Measurements from ENCODE around the gene SUSD3. TPM values are rescaled to one million over a fixed set of nuclear protein-coding genes. Genes with fewer than 3 reads are reported as not detected.

SUSD3 gene
- total RNA-seq, 1 donor from 2014 or later = 0.26 TPM

- FAIRE-seq (no peak), DNase-seq (ENCODE audit: low read depth) (no peak)
- no peaks in the 10 kb centered on the region for H3K36me3 ChIP-seq (ENCODE audit: control insufficient read depth, insufficient read depth, low read length)
- no peak for TF ChIP-seq CTCF (IDR thresholded peaks at IDR 0.05; ENCODE audit: insufficient read depth, low read length, severe bottlenecking)
- no peak overlapping the region for H3K4me3 ChIP-seq (ENCODE audit: low read depth, low read length)
- H3K27me3 ChIP-seq (ENCODE audit: control insufficient read depth, insufficient read depth, low read length) = no peaks in the 10 kb centered on the region
Measured at GRCh38 chr9:93087971-93088655, 29.6 kb downstream of the SUSD3 start.

- Histone ChIP-seq H3K27me3 (ENCODE audit: control insufficient read depth, insufficient read depth, low read length) (no peaks in the 10 kb centered on the region), H3K4me3 (ENCODE audit: low read depth, low read length) (no peak overlapping the region), H3K36me3 (ENCODE audit: control insufficient read depth, insufficient read depth, low read length) (no peaks in the 10 kb centered on the region)
- FAIRE-seq (no peak), DNase-seq (ENCODE audit: low read depth) (no peak)
- TF ChIP-seq CTCF (IDR thresholded peaks at IDR 0.05; ENCODE audit: insufficient read depth, low read length, severe bottlenecking) = no peak
Measured at GRCh38 chr9:93088656-93089015, 30.1 kb downstream of the SUSD3 start.

DNA sequence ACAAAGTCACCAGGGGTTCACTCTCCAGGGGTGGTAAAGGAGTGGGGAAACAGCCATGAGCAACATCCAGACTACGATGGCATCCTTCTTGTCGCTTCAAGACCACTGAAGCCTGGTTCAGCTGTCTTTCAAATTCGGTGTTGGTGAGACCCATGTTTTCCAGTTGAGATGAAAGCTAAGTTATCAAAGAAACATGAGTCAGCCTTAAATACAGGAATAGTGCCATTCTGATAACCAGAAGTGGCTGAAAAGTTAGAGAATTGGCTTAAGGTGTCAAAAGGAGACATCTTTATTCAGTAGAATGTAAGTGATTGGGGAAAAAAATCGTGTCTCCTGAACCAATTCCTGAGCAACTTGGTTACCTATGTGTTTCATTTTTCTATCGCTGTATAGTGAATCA is 30.5 kb downstream of the SUSD3 start:
- FAIRE-seq (no peak), DNase-seq (ENCODE audit: low read depth) (no peak)
- Histone ChIP-seq H3K36me3 (ENCODE audit: control insufficient read depth, insufficient read depth, low read length) (no peaks in the 10 kb centered on the region), H3K4me3 (ENCODE audit: low read depth, low read length) (no peak overlapping the region), H3K27me3 (ENCODE audit: control insufficient read depth, insufficient read depth, low read length) (no peaks in the 10 kb centered on the region)
- TF ChIP-seq CTCF (IDR thresholded peaks at IDR 0.05; ENCODE audit: insufficient read depth, low read length, severe bottlenecking) = no peak

GRCh38 chr9:93089481-93089991 is 31.0 kb downstream of the SUSD3 start:
- no peak for TF ChIP-seq CTCF (IDR thresholded peaks at IDR 0.05; ENCODE audit: insufficient read depth, low read length, severe bottlenecking)
- Histone ChIP-seq H3K36me3 (ENCODE audit: control insufficient read depth, insufficient read depth, low read length) (no peaks in the 10 kb centered on the region), H3K27me3 (ENCODE audit: control insufficient read depth, insufficient read depth, low read length) (no peaks in the 10 kb centered on the region), H3K4me3 (ENCODE audit: low read depth, low read length) (no peak overlapping the region)
- DNase-seq (ENCODE audit: low read depth) (no peak), FAIRE-seq (no peak)

DNA sequence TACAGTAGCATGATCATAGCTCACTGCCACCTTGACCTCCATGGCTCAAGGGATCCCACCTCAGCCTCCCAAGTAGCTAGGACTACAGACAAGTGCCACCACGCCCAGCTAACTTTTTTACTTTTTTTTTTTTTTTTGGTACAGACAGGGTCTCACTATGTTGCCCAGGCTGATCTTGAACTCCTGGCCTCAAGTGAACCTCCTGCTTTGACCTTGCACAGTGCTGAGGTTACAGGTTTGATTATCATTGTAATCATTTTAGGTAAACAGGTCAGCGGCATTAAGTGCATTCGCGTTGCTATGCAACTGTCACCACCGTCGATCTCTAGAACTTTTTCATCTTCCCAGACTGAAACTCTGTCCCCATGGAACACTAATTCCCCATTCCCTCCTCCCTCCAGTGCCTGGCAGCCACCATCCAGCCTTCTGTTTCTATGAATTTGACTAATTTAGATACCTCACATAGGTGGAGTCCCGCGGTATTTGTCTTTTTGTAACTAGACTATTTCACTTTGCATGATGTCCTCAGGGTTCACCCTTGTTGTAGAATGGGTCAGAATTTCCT is 31.7 kb downstream of the SUSD3 start:
- TF ChIP-seq CTCF (IDR thresholded peaks at IDR 0.05; ENCODE audit: insufficient read depth, low read length, severe bottlenecking) = no peak
- FAIRE-seq = no peak
- no peak overlapping the region for H3K4me3 ChIP-seq (ENCODE audit: low read depth, low read length)
- H3K36me3 ChIP-seq (ENCODE audit: control insufficient read depth, insufficient read depth, low read length) = no peaks in the 10 kb centered on the region
- H3K27me3 ChIP-seq (ENCODE audit: control insufficient read depth, insufficient read depth, low read length) = no peaks in the 10 kb centered on the region
- DNase-seq (ENCODE audit: low read depth) = no peak
